Stomach smooth muscle (tissue), 2 donors: ENCODE data around the gene HTR4.

ENCODE experiments used
- H3K27ac ChIP-seq: one replicate; pipeline ENCODE4 v1.7.0; 2013; ENCODE audit warnings: mild to moderate bottlenecking, low read length, inconsistent platforms
- H3K27me3 ChIP-seq, 2 donors: one replicate each; pipeline ENCODE4 v1.7.0; 2013; ENCODE audit warnings: low read length in 2 of 2; ENCODE audit not compliant: insufficient read depth in 2 of 2, control insufficient read depth in 1 of 2
- H3K36me3 ChIP-seq, 2 donors: one replicate each; pipeline ENCODE4 v1.7.0; 2013; ENCODE audit warnings: low read length in 2 of 2; ENCODE audit not compliant: control insufficient read depth in 2 of 2, insufficient read depth in 2 of 2
- H3K4me1 ChIP-seq: one replicate; pipeline ENCODE4 v1.7.0; 2013; ENCODE audit warnings: low read length; ENCODE audit not compliant: control insufficient read depth, insufficient read depth
- H3K4me3 ChIP-seq, 2 donors: one replicate each; pipeline ENCODE4 v1.7.0; 2013; ENCODE audit warnings: low read length in 2 of 2
- H3K9ac ChIP-seq, 2 donors: one replicate each; pipeline ENCODE4 v1.7.0; 2013; ENCODE audit warnings: low read length in 2 of 2, mild to moderate bottlenecking in 1 of 2
- H3K9me3 ChIP-seq, 2 donors: one replicate each; pipeline ENCODE4 v1.7.0; 2013; ENCODE audit warnings: low read length in 2 of 2; ENCODE audit not compliant: control insufficient read depth in 2 of 2
- donor health status: healthy.
- donor health status: Pancreatic carcinoma.

The HTR4 gene

DNA sequence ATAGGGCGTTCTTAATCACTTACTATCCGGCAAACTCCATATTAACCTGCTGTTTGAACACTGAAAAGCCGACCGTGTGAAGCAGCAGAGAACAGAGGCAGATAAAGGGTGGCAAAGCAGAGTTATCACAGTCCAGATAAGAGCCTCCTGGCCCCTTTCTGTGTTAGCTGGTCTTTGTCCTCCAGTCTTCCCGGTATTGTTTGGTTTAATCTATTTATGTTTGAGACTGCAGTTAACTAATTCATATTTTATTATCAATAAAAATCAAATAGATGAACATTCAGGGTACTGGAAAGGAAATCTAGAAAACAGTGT, 6.0 kb upstream of the HTR4 start:
- Histone ChIP-seq H3K4me1 (no peaks in the 10 kb centered on the region), H3K9me3 (no peaks in the 10 kb centered on the region), H3K4me3 (no peak overlapping the region)

DNA sequence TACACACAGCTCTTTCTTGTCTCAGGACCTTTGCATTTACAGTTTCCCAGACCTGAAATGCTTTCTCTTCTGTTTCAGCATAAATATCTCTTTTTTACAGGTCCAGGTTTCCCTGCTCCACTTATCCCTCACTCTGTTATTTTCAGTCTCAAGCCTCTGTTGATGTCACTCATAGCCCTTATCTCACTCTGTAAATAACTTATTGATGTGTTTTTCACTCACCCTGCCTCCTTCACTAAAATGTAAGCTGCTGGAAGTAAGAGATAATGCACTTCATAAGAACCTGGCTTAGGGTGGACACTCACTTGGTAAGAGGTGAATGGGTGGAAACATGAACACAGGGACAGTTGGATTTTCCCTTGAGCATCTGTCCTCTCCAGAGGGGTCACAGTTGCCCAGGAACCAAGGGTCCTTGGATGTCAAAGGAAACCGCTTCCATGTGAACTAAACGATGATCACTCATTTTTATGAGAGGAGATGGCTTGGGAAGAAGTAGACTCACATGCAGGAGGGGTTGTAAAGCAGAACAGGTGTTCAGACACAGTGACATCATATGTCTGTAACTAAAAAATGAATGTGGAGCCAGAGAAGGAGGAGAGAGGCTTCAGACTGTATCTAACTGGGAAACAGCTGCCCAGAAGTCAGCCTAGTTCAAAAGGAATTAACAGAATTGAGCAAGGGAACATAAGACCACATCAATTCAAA, 5.5 kb upstream of the HTR4 start:
- no peak overlapping the region for H3K4me3 ChIP-seq
- H3K27ac ChIP-seq: no peak overlapping the region
- peaks cover 0 to 9% of the 10 kb centered on the region in 2 donors for H3K27me3 ChIP-seq
- no peaks in the 10 kb centered on the region for H3K36me3 ChIP-seq
- no peaks in the 10 kb centered on the region for H3K4me1 ChIP-seq
- H3K9ac ChIP-seq: no peak overlapping the region
- H3K9me3 ChIP-seq: no peaks in the 10 kb centered on the region

More for the DNA sequence above, 6.0 kb upstream of the HTR4 start:
- Histone ChIP-seq H3K27me3 (peaks cover 0 to 5% of the 10 kb centered on the region in 2 donors), H3K27ac (no peak overlapping the region), H3K9ac (no peak overlapping the region), H3K36me3 (no peaks in the 10 kb centered on the region)

DNA sequence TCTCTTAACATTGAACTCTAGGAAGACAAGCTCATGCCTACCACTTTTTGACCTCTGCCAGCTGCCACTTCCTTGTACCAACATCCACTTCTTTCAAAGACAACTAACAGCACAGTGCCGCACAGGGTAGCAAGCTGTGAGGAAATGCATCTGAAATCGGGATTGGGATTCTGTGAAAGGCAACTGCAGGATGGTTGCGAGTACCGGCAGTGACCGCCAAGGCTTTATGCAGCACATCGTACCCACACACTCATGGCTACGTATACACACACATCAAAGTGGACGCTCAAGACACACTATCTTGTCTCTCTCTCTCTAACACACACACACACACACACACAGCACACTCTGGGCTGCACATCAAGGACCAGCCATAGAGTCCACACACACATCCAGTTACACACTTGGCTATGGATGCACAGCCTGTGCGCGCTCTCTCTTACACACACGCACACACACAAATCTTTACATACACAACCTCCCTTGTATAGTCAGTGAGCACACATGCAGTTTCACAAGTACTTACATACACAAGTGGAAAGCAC, 964 bp downstream of the HTR4 start:
- H3K4me3 ChIP-seq: no peak overlapping the region
- H3K9ac ChIP-seq: no peak overlapping the region
- peaks cover 8% of the 10 kb centered on the region for H3K4me1 ChIP-seq
- no peak overlapping the region for H3K27ac ChIP-seq
- H3K9me3 ChIP-seq: no peaks in the 10 kb centered on the region
- H3K36me3 ChIP-seq: no peaks in the 10 kb centered on the region
- peaks cover 2 to 25% of the 10 kb centered on the region in 2 donors for H3K27me3 ChIP-seq

DNA sequence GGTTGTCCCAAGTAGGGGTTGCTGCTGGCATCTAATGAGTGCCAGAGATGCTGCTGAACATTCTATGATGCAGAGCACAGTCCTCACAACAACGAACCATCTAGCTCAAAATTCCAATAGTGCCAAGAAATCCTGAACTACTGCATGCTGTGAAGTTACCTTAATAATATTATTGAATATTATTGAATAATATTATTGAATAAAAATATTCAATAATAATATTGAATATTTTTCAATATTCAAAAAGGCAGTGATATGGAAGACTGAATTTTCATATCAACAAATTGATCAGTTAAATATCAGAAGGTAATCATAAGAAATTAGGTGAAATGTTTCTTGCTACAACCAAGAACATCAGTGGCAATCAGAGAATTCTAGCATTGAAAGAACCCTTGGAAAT, 2.8 kb downstream of the HTR4 start:
- H3K4me1 ChIP-seq: peaks cover 8% of the 10 kb centered on the region
- peaks cover 0 to 2% of the 10 kb centered on the region in 2 donors for H3K9me3 ChIP-seq
- H3K36me3 ChIP-seq: no peaks in the 10 kb centered on the region
- H3K4me3 ChIP-seq: no peak overlapping the region
- no peak overlapping the region for H3K9ac ChIP-seq
- peaks cover 2 to 20% of the 10 kb centered on the region in 2 donors for H3K27me3 ChIP-seq
- no peak overlapping the region for H3K27ac ChIP-seq

DNA sequence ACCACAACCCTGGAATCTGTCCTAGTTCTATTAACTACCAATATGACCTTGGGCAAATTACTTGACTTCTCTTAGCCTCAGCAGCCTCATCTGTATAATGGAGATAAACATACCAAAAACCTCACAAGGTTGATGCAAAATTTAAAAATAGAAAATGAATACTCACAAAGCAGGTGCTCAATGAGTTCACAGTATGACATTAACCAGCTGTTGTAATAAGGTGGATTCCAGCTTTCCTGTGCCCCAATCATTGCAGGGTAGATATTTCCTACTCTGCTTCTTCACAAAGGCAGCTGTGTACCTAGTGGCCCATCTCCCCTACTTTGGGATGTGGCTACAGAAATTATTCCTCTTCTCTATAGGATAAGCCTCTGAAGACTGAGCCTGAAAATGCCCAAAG, 8.8 kb downstream of the HTR4 start:
- H3K9me3 ChIP-seq: peaks cover 0 to 2% of the 10 kb centered on the region in 2 donors
- no peak overlapping the region for H3K27ac ChIP-seq
- H3K27me3 ChIP-seq: no peaks in the 10 kb centered on the region
- H3K4me3 ChIP-seq: no peak overlapping the region
- H3K4me1 ChIP-seq: no peaks in the 10 kb centered on the region
- H3K9ac ChIP-seq: no peak overlapping the region
- H3K36me3 ChIP-seq: no peaks in the 10 kb centered on the region

DNA sequence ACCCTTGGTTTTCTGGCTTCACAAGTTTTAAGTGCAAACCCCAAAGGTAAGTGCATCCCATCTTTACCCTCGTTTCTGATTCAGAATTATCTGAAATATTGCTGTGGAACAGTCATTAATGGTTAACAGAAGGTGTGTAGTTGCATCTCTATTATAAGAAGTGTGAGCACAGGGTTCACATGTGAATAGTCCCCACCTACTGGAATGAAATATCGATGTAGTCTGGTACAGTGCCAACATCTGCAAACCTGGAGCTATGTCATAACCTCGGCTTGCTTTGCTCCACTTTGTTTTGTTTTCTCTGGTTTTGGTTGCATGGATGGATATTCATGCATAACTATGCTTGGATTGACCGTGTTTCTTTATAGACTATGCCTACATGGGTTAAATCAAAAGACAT, 12.6 kb downstream of the HTR4 start:
- H3K9ac ChIP-seq: no peak overlapping the region
- no peaks in the 10 kb centered on the region for H3K4me1 ChIP-seq
- H3K27me3 ChIP-seq: no peaks in the 10 kb centered on the region
- H3K4me3 ChIP-seq: no peak overlapping the region
- H3K36me3 ChIP-seq: no peaks in the 10 kb centered on the region
- no peak overlapping the region for H3K27ac ChIP-seq
- H3K9me3 ChIP-seq: no peaks in the 10 kb centered on the region

DNA sequence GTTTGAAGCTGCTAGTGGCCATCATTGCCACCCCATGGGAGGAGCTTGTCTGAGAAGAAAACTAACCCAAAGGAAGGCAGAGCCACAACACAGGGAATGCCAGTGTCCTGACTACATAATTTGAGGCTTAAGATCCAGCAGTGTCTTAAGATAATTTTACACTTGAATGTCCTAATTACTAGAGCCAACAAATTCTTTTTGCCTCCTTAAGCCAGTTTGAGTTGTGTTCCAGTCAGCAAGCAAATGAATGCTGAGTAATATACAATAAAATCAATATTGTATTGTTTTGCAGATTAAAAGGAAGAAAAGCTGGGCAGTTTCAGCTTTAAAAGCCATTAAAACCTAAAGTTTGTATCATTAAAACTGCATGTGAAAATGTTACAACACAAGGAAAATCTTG, 13.9 kb downstream of the HTR4 start:
- no peak overlapping the region for H3K9ac ChIP-seq
- H3K27ac ChIP-seq: no peak overlapping the region
- no peak overlapping the region for H3K4me3 ChIP-seq
- H3K9me3 ChIP-seq: no peaks in the 10 kb centered on the region
- H3K27me3 ChIP-seq: no peaks in the 10 kb centered on the region
- H3K36me3 ChIP-seq: no peaks in the 10 kb centered on the region
- H3K4me1 ChIP-seq: no peaks in the 10 kb centered on the region

DNA sequence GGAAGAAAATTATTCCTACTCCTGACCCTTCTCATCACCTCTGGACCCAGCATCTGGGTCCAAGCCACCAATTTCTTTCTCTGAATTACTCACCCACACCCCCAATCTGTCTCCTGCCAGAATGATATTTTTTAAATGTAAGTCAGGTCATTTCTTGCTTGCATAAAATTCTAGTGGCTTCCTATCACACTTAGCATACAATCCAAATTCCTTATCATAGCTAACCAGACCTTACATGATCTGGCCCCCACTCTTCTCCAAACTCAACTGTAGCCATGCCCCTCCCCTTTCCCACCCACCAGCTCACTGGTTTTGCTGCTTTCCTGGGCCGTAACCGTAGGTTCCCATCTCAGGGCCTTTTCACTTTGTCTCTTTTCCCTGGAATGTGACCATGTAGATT, 15.2 kb downstream of the HTR4 start:
- H3K36me3 ChIP-seq: no peaks in the 10 kb centered on the region
- H3K9ac ChIP-seq: no peak overlapping the region
- no peak overlapping the region for H3K27ac ChIP-seq
- H3K4me3 ChIP-seq: no peak overlapping the region
- no peaks in the 10 kb centered on the region for H3K4me1 ChIP-seq
- H3K9me3 ChIP-seq: no peaks in the 10 kb centered on the region
- no peaks in the 10 kb centered on the region for H3K27me3 ChIP-seq

DNA sequence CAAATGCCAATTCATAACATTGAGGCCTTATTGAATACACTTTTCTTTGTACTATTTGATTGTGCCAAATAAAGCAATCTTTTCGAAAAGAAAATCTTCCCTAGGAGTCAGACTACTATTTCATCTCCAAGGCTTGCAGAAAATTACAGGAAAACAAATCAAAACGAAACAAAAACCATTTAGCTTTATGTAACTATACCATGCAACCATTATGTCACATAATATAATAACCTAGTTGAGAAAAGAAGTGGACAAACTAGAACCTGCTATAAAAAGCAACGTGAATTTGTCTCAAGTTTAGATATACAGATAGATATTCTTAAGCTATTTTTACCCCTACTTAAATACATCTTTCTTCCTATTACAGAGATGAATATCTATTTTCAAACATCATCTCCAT, 18.0 kb downstream of the HTR4 start:
- Histone ChIP-seq H3K4me3 (no peak overlapping the region), H3K9me3 (no peaks in the 10 kb centered on the region), H3K36me3 (no peaks in the 10 kb centered on the region), H3K27me3 (no peaks in the 10 kb centered on the region), H3K4me1 (no peaks in the 10 kb centered on the region), H3K27ac (no peak overlapping the region), H3K9ac (no peak overlapping the region)

DNA sequence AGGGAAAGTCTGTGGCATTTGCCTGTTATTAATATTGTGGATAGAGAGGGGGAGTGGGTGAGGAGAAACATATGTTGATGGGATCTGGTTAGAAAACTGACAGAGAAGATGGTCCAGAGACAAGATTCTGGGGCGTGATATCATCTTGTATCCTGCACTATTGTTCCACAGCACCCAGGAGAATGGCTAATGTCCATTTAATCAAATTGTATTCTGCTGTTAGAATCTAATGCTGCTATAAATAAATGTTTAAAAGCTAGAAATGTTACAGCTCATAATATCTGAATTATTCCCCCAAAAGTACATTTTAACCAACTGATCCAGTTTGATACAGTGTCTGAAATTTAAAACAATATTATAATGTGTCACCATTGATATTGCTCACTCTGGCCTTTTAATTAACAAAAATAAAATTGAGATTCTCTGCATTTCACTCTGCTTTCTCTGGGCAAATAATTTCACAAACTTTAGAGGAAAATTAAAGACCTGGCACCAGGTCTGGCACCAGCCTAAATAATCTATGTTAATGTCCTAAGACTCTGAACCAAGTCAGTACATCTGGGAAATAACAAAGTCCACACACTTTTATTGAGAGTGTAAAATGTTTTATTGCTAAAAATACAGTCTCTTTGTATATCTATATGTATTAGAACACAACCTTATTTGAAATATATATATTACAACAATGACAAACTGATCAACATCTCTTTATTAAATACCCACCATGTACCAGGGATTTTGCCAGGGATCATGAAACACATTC, 18.8 kb downstream of the HTR4 start:
- Histone ChIP-seq H3K27me3 (no peaks in the 10 kb centered on the region), H3K27ac (no peak overlapping the region), H3K4me1 (no peaks in the 10 kb centered on the region), H3K36me3 (no peaks in the 10 kb centered on the region), H3K9me3 (no peaks in the 10 kb centered on the region), H3K9ac (no peak overlapping the region), H3K4me3 (no peak overlapping the region)

DNA sequence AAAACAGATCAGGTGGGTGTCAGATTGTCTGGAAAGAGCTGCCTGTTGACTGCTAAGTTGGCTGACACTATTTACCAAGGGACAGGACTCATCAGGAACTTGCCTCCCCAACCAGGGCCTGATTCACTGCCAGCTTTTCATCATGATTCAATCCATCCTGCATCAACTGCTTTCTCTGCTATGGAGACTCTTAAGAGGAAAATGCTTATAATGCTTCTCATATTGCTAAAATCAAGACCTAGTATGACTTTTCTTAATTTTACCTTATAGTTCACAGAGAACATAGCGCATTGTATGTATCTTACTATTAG, 21.3 kb downstream of the HTR4 start:
- no peak overlapping the region for H3K27ac ChIP-seq
- H3K27me3 ChIP-seq: no peaks in the 10 kb centered on the region
- no peaks in the 10 kb centered on the region for H3K9me3 ChIP-seq
- H3K36me3 ChIP-seq: no peaks in the 10 kb centered on the region
- no peak overlapping the region for H3K9ac ChIP-seq
- no peak overlapping the region for H3K4me3 ChIP-seq
- H3K4me1 ChIP-seq: no peaks in the 10 kb centered on the region
